IMR-90 (cell line): ENCODE measurements around the gene HS6ST2. TPM values are rescaled to one million over a fixed set of nuclear protein-coding genes. Genes with fewer than 3 reads are reported as not detected.

Experiments
- ATAC-seq: fragments of 200-7000 bp; cut with Tn5 transposase; 2 replicates; pipeline ENCODE4 v1.9.1; 2020; ENCODE audit warnings: low read depth, mild to moderate bottlenecking, moderate library complexity
- BruUV-seq: library from RNA; stranded (reverse); fragments of 400-500 nt; replicated peaks from 2 replicates; lab custom pipeline; 2021; lab: Mats Ljungman, UMichigan
- CTCF ChIA-PET: fragments of 300-600 bp; formaldehyde crosslinking; extraction: SDS; loops from one replicate; lab custom pipeline; 2021; ENCODE audit warnings: antibody characterized with exemption; lab: Yijun Ruan, JAX
- POLR2A ChIA-PET: fragments of 300-600 bp; sonication (Branson Sonifier 250); formaldehyde crosslinking; loops from one replicate; lab custom pipeline; 2022; ENCODE audit warnings: antibody characterized with exemption; ENCODE audit not compliant: unreplicated experiment; lab: Charles Lee
- DNase-seq: peaks from one replicate; pipeline ENCODE4 v3.0.0; 2013
- H2AFZ ChIP-seq: replicated peaks from 2 replicates; pipeline ENCODE3; 2013; ENCODE audit warnings: low read length, mild to moderate bottlenecking; ENCODE audit not compliant: poor library complexity
- H2AK5ac ChIP-seq: 2 replicates; pipeline ENCODE4 v1.6.1; 2013; ENCODE audit warnings: low read depth, low read length, inconsistent platforms
- H2AK9ac ChIP-seq: replicated peaks from 2 replicates; pipeline ENCODE3; 2013; ENCODE audit warnings: mild to moderate bottlenecking, low read depth, low read length, moderate library complexity; ENCODE audit not compliant: poor library complexity
- H2BK120ac ChIP-seq: 2 replicates; pipeline ENCODE4 v1.6.1; 2013; ENCODE audit warnings: low read depth, low read length, inconsistent platforms
- H2BK15ac ChIP-seq: 3 replicates; pipeline ENCODE4 v1.6.1; 2013; ENCODE audit warnings: low read depth, low read length, inconsistent platforms
- H2BK20ac ChIP-seq: 2 replicates; pipeline ENCODE4 v1.6.1; 2013; ENCODE audit warnings: low read depth, mild to moderate bottlenecking, inconsistent platforms, low read length, moderate library complexity
- H2BK5ac ChIP-seq: 2 replicates; pipeline ENCODE4 v1.6.1; 2013; ENCODE audit warnings: mild to moderate bottlenecking, low read depth, low read length, inconsistent platforms; ENCODE audit not compliant: poor library complexity, severe bottlenecking
- H3K14ac ChIP-seq: replicated peaks from 2 replicates; pipeline ENCODE4 v1.6.1; 2013; ENCODE audit warnings: low read depth, low read length, inconsistent platforms
- H3K18ac ChIP-seq: 2 replicates; pipeline ENCODE4 v1.6.1; 2013; ENCODE audit warnings: low read depth, low read length, control low read depth
- H3K23ac ChIP-seq: 2 replicates; pipeline ENCODE4 v1.6.1; 2013; ENCODE audit warnings: low read depth, low read length, inconsistent platforms
- H3K27ac ChIP-seq: 2 replicates; pipeline ENCODE4 v1.5.1; 2013; ENCODE audit warnings: mild to moderate bottlenecking, control low read depth, low read length; ENCODE audit not compliant: insufficient read depth
- H3K27me3 ChIP-seq: 2 replicates; pipeline ENCODE4 v1.6.1; 2013; ENCODE audit warnings: low read length; ENCODE audit not compliant: control insufficient read depth, insufficient read depth
- H3K36me3 ChIP-seq: 2 replicates; pipeline ENCODE4 v1.6.1; 2013; ENCODE audit warnings: low read length, mixed read lengths; ENCODE audit not compliant: control insufficient read depth, insufficient read depth
- H3K4ac ChIP-seq: 2 replicates; pipeline ENCODE4 v1.6.1; 2013; ENCODE audit warnings: low read depth, low read length, inconsistent platforms
- H3K4me1 ChIP-seq: 2 replicates; pipeline ENCODE4 v1.6.1; 2013; ENCODE audit warnings: low read length, mixed read lengths; ENCODE audit not compliant: control insufficient read depth, insufficient read depth
- H3K4me2 ChIP-seq: 2 replicates; pipeline ENCODE4 v1.6.1; 2013; ENCODE audit warnings: low read depth, mild to moderate bottlenecking, control low read depth, low read length, moderate library complexity
- H3K4me3 ChIP-seq: 2 replicates; pipeline ENCODE4 v1.5.1; 2013; ENCODE audit warnings: low read depth, mild to moderate bottlenecking, control low read depth, low read length, moderate library complexity; ENCODE audit not compliant: insufficient read depth
- H3K56ac ChIP-seq: 2 replicates; pipeline ENCODE4 v1.6.1; 2013; ENCODE audit warnings: low read length, inconsistent platforms; ENCODE audit not compliant: insufficient read depth; ENCODE audit errors: extremely low read depth
- H3K79me1 ChIP-seq, 2 experiments: 2 replicates each; pipeline ENCODE4 v1.6.1; 2013; ENCODE audit warnings: low read length in 2 of 2, inconsistent platforms in 1 of 2, low read depth in 1 of 2
- H3K9ac ChIP-seq: 2 replicates; pipeline ENCODE4 v1.6.1; 2013; ENCODE audit warnings: low read depth, low read length, control low read depth
- H3K9me1 ChIP-seq: 2 replicates; pipeline ENCODE4 v1.6.1; 2013; ENCODE audit warnings: low read length, inconsistent platforms; ENCODE audit not compliant: insufficient read depth
- H3K9me3 ChIP-seq: 2 replicates; pipeline ENCODE4 v1.6.1; 2013; ENCODE audit warnings: low read length; ENCODE audit not compliant: control insufficient read depth, insufficient read depth
- H4K20me1 ChIP-seq: 2 replicates; pipeline ENCODE4 v1.6.1; 2013; ENCODE audit warnings: low read length, inconsistent platforms; ENCODE audit not compliant: insufficient read depth
- H4K5ac ChIP-seq: 2 replicates; pipeline ENCODE4 v1.6.1; 2013; ENCODE audit warnings: mild to moderate bottlenecking, low read depth, low read length, control low read depth
- H4K8ac ChIP-seq, 2 experiments: 2 replicates each; pipeline ENCODE4 v1.6.1; 2013; ENCODE audit warnings: low read depth in 2 of 2, low read length in 2 of 2, control low read depth in 1 of 2, inconsistent platforms in 1 of 2
- H4K91ac ChIP-seq: 2 replicates; pipeline ENCODE4 v1.6.1; 2013; ENCODE audit warnings: low read depth, low read length, inconsistent platforms; ENCODE audit not compliant: insufficient read depth
- BHLHE40 ChIP-seq: fragments of 150-350 bp; IDR thresholded peaks from 2 replicates; pipeline ENCODE4 v1.6.1; 2016; ENCODE audit warnings: mild to moderate bottlenecking, low read depth, low read length
- CEBPB ChIP-seq: IDR thresholded peaks from 2 replicates; pipeline ENCODE4 v1.6.1; 2012; ENCODE audit warnings: low read depth, low read length, improper control_type of control experiment
- CHD1 ChIP-seq: IDR thresholded peaks from 2 replicates; pipeline ENCODE4 v1.6.1; 2012; ENCODE audit warnings: low read depth, low read length, improper control_type of control experiment
- FOS ChIP-seq: fragments of 150-350 bp; IDR thresholded peaks from 2 replicates; pipeline ENCODE4 v1.6.1; 2016; ENCODE audit warnings: low read depth, low read length
- MAFK ChIP-seq: IDR thresholded peaks from 2 replicates; pipeline ENCODE4 v1.6.1; 2012; ENCODE audit warnings: low read depth, low read length, improper control_type of control experiment
- MAZ ChIP-seq: IDR thresholded peaks from 2 replicates; pipeline ENCODE4 v1.6.1; 2012; ENCODE audit warnings: low read depth, mild to moderate bottlenecking, low read length, improper control_type of control experiment, moderate library complexity, borderline replicate concordance
- MXI1 ChIP-seq: IDR thresholded peaks from 2 replicates; pipeline ENCODE4 v1.6.1; 2012; ENCODE audit warnings: low read depth, mild to moderate bottlenecking, low read length, moderate library complexity, borderline replicate concordance
- NFE2L2 ChIP-seq: fragments of 150-350 bp; IDR thresholded peaks from 2 replicates; pipeline ENCODE4 v1.6.1; 2016; ENCODE audit warnings: low read depth, mild to moderate bottlenecking, low read length
- POLR2A ChIP-seq: IDR thresholded peaks from 2 replicates; pipeline ENCODE4 v1.6.1; 2012; ENCODE audit warnings: mild to moderate bottlenecking, low read depth, low read length
- RAD21 ChIP-seq: IDR thresholded peaks from 2 replicates; pipeline ENCODE4 v1.6.1; 2012; ENCODE audit warnings: low read length, improper control_type of control experiment
- RCOR1 ChIP-seq: IDR thresholded peaks from 2 replicates; pipeline ENCODE4 v1.6.1; 2012; ENCODE audit warnings: mild to moderate bottlenecking, low read length, improper control_type of control experiment; ENCODE audit not compliant: insufficient replicate concordance
- RFX5 ChIP-seq: IDR thresholded peaks from 2 replicates; pipeline ENCODE4 v1.8.0; 2012; ENCODE audit warnings: low read depth, mild to moderate bottlenecking, low read length, moderate library complexity
- SMC3 ChIP-seq: fragments of 150-350 bp; IDR thresholded peaks from 2 replicates; pipeline ENCODE4 v1.6.1; 2016; ENCODE audit warnings: low read depth, mild to moderate bottlenecking, antibody characterized with exemption, low read length, moderate library complexity
- WGBS, 2 experiments: methylation state at CpG; one replicate each; pipeline versions ENCODE4 v1.1.5 to v1.1.7; 2013; ENCODE audit warnings: missing lambda C conversion rate in 2 of 2; ENCODE audit not compliant: insufficient read length in 1 of 2; ENCODE audit errors: extremely low coverage in 2 of 2; 5-methylcytosine and 5-hydroxymethylcytosine counted together
- dilution Hi-C: fragments of 300-500 bp; cut with HindIII; formaldehyde crosslinking; loops from one replicate; pipeline ENCODE4 v1.14.3; 2018; ENCODE audit warnings: low sequenced_read_pairs; ENCODE audit not compliant: unreplicated experiment
- in situ Hi-C: fragments of 300-500 bp; cut with MboI; formaldehyde crosslinking; loops from 3 replicates; pipeline ENCODE4 v1.14.3; 2019; ENCODE audit warnings: low sequenced_read_pairs, inconsistent platforms, mixed read lengths
- intact Hi-C: fragments of 100-400 bp; cut with micrococcal nuclease; formaldehyde crosslinking; loops from 2 replicates; pipeline ENCODE4 v1.10.0; 2022
- polyA plus RNA-seq, 3 experiments: library from polyadenylated mRNA; depleted of rRNA; stranded (reverse); fragments of >200 nt; gene quantifications; 2 replicates each; pipeline ENCODE4 v1.2.3, GENCODE V29; 2012; ENCODE audit warnings: low replicate concordance in 1 of 3
- total RNA-seq: library from RNA; depleted of rRNA; stranded (reverse); fragments of >200 nt; gene quantifications from 2 replicates; pipeline ENCODE4 v1.2.3, GENCODE V29; 2012
- TF ChIP-seq, protein P1 (sequence below): fragments of 150-350 bp; IDR thresholded peaks from 2 replicates; pipeline ENCODE4 v1.6.1; 2017; ENCODE audit warnings: mild to moderate bottlenecking, antibody characterized with exemption, low read length, low read depth
- TF ChIP-seq, protein P2 (sequence below): conservative IDR thresholded peaks from 2 replicates; pipeline ENCODE4 v1.5.1; 2012; ENCODE audit warnings: mild to moderate bottlenecking, low read depth, low read length, improper control_type of control experiment
- TF ChIP-seq, protein P3 (sequence below): fragments of 150-350 bp; IDR thresholded peaks from 2 replicates; pipeline ENCODE4 v1.6.1; 2016; ENCODE audit warnings: low read depth, mild to moderate bottlenecking, low read length, moderate library complexity, borderline replicate concordance

Gene HS6ST2
- total and polyA plus RNA-seq, 2 of the 4 experiments (the other 2 are of a cell fraction), result not detected

DNA sequence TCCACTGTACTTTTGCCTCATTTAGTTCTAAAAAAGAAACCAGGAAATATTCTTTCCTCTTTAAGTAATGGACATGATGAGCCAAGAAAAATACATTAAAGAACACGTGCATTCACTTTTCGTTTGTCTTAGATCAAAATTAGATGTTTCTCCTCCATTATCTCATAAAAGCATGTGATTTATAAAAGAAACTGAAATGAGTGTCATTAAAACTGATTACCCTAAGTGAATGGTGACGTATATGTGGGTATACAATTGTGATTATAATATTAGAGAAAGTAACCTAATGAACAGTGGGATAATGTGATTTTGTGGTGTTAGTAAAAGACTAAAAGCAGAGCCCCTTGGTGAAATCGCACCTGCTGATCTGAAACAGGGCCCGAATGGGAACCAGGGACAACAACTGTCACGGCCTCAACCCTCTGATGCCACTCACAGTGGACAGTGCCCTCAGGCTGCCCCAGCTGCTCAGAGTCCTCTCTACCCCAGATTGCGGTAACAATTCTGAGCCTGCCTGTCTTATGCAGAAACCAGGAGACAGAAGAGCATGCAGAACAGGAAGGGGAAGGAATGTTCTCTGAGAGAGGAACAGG lies 25.7 kb upstream of the HS6ST2 start:
- Histone ChIP-seq H2BK120ac (no peak overlapping the region), H2AFZ (no peak overlapping the region), H3K18ac (no peak overlapping the region), H2BK20ac (no peak overlapping the region), H3K9me3 (no peaks in the 10 kb centered on the region), H3K27ac (no peak overlapping the region), H4K8ac (no peak overlapping the region), H3K56ac (no peak overlapping the region), H2AK5ac (no peak overlapping the region), H3K79me1 (no peaks in the 10 kb centered on the region), H3K23ac (no peak overlapping the region), H3K4ac (no peak overlapping the region), H3K4me3 (no peak overlapping the region), H4K91ac (no peak overlapping the region), H3K27me3 (no peaks in the 10 kb centered on the region; the same call in 1 of the 2 replicates), H3K4me2 (no peak overlapping the region), H4K20me1 (no peaks in the 10 kb centered on the region), H4K5ac (no peak overlapping the region), H3K9ac (no peak overlapping the region), H3K9me1 (no peaks in the 10 kb centered on the region), H2BK15ac (no peak overlapping the region), H3K36me3 (no peaks in the 10 kb centered on the region), H3K4me1 (no peaks in the 10 kb centered on the region), H2BK5ac (no peak overlapping the region), H3K14ac (no peak overlapping the region), H2AK9ac (no peak overlapping the region)
- dilution Hi-C loops (no loop called here), intact Hi-C loops (no loop called here), in situ Hi-C loops (no loop called here)
- ChIA-PET CTCF (no interaction called here), POLR2A (no interaction called here)
- WGBS, 2 experiments, result no CpG with 5 or more reads among the region's 7 CpGs
- ATAC-seq (no peak), DNase-seq (no peak)
- TF ChIP-seq POLR2A, result no peak
- TF ChIP-seq FOS, result no peak
- no peak for TF ChIP-seq RFX5
- TF ChIP-seq MAZ, result no peak
- no peak for TF ChIP-seq RCOR1
- no peak for TF ChIP-seq CEBPB
- TF ChIP-seq MAFK, result no peak
- no peak for TF ChIP-seq NFE2L2
- no peak for TF ChIP-seq MXI1
- TF ChIP-seq, protein P1, sequence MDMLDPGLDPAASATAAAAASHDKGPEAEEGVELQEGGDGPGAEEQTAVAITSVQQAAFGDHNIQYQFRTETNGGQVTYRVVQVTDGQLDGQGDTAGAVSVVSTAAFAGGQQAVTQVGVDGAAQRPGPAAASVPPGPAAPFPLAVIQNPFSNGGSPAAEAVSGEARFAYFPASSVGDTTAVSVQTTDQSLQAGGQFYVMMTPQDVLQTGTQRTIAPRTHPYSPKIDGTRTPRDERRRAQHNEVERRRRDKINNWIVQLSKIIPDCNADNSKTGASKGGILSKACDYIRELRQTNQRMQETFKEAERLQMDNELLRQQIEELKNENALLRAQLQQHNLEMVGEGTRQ, result no peak
- TF ChIP-seq, protein P2, sequence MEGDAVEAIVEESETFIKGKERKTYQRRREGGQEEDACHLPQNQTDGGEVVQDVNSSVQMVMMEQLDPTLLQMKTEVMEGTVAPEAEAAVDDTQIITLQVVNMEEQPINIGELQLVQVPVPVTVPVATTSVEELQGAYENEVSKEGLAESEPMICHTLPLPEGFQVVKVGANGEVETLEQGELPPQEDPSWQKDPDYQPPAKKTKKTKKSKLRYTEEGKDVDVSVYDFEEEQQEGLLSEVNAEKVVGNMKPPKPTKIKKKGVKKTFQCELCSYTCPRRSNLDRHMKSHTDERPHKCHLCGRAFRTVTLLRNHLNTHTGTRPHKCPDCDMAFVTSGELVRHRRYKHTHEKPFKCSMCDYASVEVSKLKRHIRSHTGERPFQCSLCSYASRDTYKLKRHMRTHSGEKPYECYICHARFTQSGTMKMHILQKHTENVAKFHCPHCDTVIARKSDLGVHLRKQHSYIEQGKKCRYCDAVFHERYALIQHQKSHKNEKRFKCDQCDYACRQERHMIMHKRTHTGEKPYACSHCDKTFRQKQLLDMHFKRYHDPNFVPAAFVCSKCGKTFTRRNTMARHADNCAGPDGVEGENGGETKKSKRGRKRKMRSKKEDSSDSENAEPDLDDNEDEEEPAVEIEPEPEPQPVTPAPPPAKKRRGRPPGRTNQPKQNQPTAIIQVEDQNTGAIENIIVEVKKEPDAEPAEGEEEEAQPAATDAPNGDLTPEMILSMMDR, result no peak
- TF ChIP-seq, protein P3, sequence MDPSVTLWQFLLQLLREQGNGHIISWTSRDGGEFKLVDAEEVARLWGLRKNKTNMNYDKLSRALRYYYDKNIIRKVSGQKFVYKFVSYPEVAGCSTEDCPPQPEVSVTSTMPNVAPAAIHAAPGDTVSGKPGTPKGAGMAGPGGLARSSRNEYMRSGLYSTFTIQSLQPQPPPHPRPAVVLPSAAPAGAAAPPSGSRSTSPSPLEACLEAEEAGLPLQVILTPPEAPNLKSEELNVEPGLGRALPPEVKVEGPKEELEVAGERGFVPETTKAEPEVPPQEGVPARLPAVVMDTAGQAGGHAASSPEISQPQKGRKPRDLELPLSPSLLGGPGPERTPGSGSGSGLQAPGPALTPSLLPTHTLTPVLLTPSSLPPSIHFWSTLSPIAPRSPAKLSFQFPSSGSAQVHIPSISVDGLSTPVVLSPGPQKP, result no peak
- TF ChIP-seq CHD1, result no peak
- no peak for TF ChIP-seq RAD21
- no peak for TF ChIP-seq BHLHE40
- no peak for TF ChIP-seq SMC3
- BruUV-seq, result no TSS peak
